B cell (primary cell): ENCODE data around the gene ANTXR1. TPM values are rescaled to one million over a fixed set of nuclear protein-coding genes. Genes with fewer than 3 reads are reported as not detected.

ENCODE experiments used
- ATAC-seq: fragments of 200-7000 bp; cut with Tn5 transposase; one replicate; pipeline ENCODE4 v1.10.0; 2021; ENCODE audit warnings: low read depth, mild to moderate bottlenecking, moderate number of reproducible peaks, moderate library complexity
- CTCF ChIA-PET: fragments of 350-600 bp; sonication (Branson Sonifier 250); formaldehyde crosslinking; loops from one replicate; lab custom pipeline; 2021; ENCODE audit warnings: antibody characterized with exemption, inconsistent platforms; lab: Charles Lee
- POLR2A ChIA-PET: fragments of 350-600 bp; sonication (Branson Sonifier 250); formaldehyde crosslinking; loops from one replicate; lab custom pipeline; 2021; ENCODE audit warnings: antibody characterized with exemption; lab: Charles Lee
- DNase-seq: peaks from one replicate; pipeline ENCODE4 v3.0.0; 2013
- H2AFZ ChIP-seq: 2 replicates; pipeline ENCODE4 v1.6.1; 2012; ENCODE audit warnings: mild to moderate bottlenecking, low read depth, low read length; ENCODE audit not compliant: insufficient read depth, poor library complexity, severe bottlenecking
- H3K27ac ChIP-seq, 2 donors: 1 replicate in 1 of 2; 2 replicates in 1 of 2; pipeline ENCODE4 v1.5.1; 2012 to 2013; ENCODE audit warnings: low read length in 2 of 2, mild to moderate bottlenecking in 2 of 2, moderate library complexity in 1 of 2
- H3K27me3 ChIP-seq, 4 experiments: fragments of 200-600 bp in 1 of 4; sonication (generic) in 1 of 4; replicated peaks in 1 of 4; 1 replicate in 2 of 4; 2 replicates in 2 of 4; pipeline versions ENCODE4 v1.6.1 to v1.7.0; 2013 to 2016; ENCODE audit warnings: low read length in 3 of 4, mild to moderate bottlenecking in 2 of 4, mixed read lengths in 1 of 4, moderate library complexity in 1 of 4; ENCODE audit not compliant: insufficient read depth in 4 of 4, control insufficient read depth in 3 of 4; ENCODE audit errors: control extremely low read depth in 1 of 4
- H3K36me3 ChIP-seq, 2 experiments: replicated peaks in 1 of 2; 1 replicate in 1 of 2; 2 replicates in 1 of 2; pipeline versions ENCODE4 v1.6.1 to v1.7.1; 2013; ENCODE audit warnings: low read length in 1 of 2; ENCODE audit not compliant: insufficient read depth in 2 of 2, control insufficient read depth in 1 of 2; ENCODE audit errors: control extremely low read depth in 1 of 2, extremely low read depth in 1 of 2
- H3K4me1 ChIP-seq, 2 donors: fragments of 200-600 bp in 1 of 2; sonication (generic) in 1 of 2; 1 replicate in 1 of 2; 2 replicates in 1 of 2; pipeline versions ENCODE4 v1.5.1 to v1.6.1; 2013 to 2017; ENCODE audit warnings: low read length in 2 of 2; ENCODE audit not compliant: control insufficient read depth in 2 of 2, insufficient read depth in 2 of 2
- H3K4me2 ChIP-seq: replicated peaks from 2 replicates; pipeline ENCODE3; 2012; ENCODE audit warnings: mild to moderate bottlenecking, low read depth, low read length; ENCODE audit not compliant: poor library complexity, severe bottlenecking
- H3K4me3 ChIP-seq, 5 experiments: fragments of 200-600 bp in 1 of 5; sonication (generic) in 1 of 5; 1 replicate in 3 of 5; 2 replicates in 2 of 5; pipeline versions ENCODE4 v1.5.1 to v1.7.0; 2011 to 2016; ENCODE audit warnings: low read length in 4 of 5, mild to moderate bottlenecking in 4 of 5, low read depth in 2 of 5, control low read depth in 1 of 5, moderate library complexity in 1 of 5; ENCODE audit not compliant: insufficient read depth in 1 of 5; ENCODE audit errors: control extremely low read depth in 1 of 5, extremely low read depth in 1 of 5
- H3K79me2 ChIP-seq: fragments of 200-600 bp; sonication (generic); one replicate; pipeline ENCODE4 v1.6.0; 2016; ENCODE audit warnings: low read length; ENCODE audit not compliant: control insufficient read depth, insufficient read depth
- H3K9ac ChIP-seq: fragments of 200-600 bp; sonication (generic); 2 replicates; pipeline ENCODE4 v1.6.1; 2017; ENCODE audit warnings: mild to moderate bottlenecking, low read length, moderate library complexity
- H3K9me3 ChIP-seq, 3 donors: one replicate each; pipeline versions ENCODE4 v1.6.1 to v1.7.1; 2013; ENCODE audit warnings: low read length in 2 of 3; ENCODE audit not compliant: control insufficient read depth in 2 of 3, insufficient read depth in 1 of 3; ENCODE audit errors: control extremely low read depth in 1 of 3
- H4K20me1 ChIP-seq: 2 replicates; pipeline ENCODE4 v1.6.0; 2012; ENCODE audit warnings: mild to moderate bottlenecking, low read length; ENCODE audit not compliant: insufficient read depth, control insufficient read depth, poor library complexity, severe bottlenecking
- H3K27ac Mint-ChIP-seq: one replicate; pipeline ENCODE4 v1.8.0; 2021; ENCODE audit warnings: mixed read lengths
- H3K27me3 Mint-ChIP-seq: one replicate; pipeline ENCODE4 v1.8.0; 2021; ENCODE audit warnings: mixed read lengths
- H3K4me1 Mint-ChIP-seq: one replicate; pipeline ENCODE4 v1.8.0; 2021; ENCODE audit warnings: mixed read lengths
- H3K4me3 Mint-ChIP-seq: one replicate; pipeline ENCODE4 v1.8.0; 2021; ENCODE audit warnings: mixed read lengths
- H3K9me3 Mint-ChIP-seq: one replicate; pipeline ENCODE4 v1.8.0; 2022; ENCODE audit warnings: mixed read lengths; ENCODE audit not compliant: insufficient read depth
- CTCF ChIP-seq: fragments of 200-600 bp; IDR thresholded peaks from one replicate; pipeline ENCODE4 v1.8.0; 2022; ENCODE audit warnings: antibody characterized with exemption, mild to moderate bottlenecking
- EZH2 ChIP-seq: IDR thresholded peaks from 2 replicates; pipeline ENCODE4 v1.6.1; 2012; ENCODE audit warnings: borderline replicate concordance, low read depth, mild to moderate bottlenecking, moderate library complexity, low read length; ENCODE audit not compliant: insufficient read depth, poor library complexity, severe bottlenecking
- WGBS: methylation state at CpG from one replicate; pipeline ENCODE4 v1.1.5; 2013; ENCODE audit warnings: missing lambda C conversion rate; ENCODE audit not compliant: insufficient coverage; 5-methylcytosine and 5-hydroxymethylcytosine counted together
- intact Hi-C: fragments of 100-400 bp; cut with micrococcal nuclease; formaldehyde crosslinking; loops from one replicate; pipeline ENCODE4 v1.10.0; 2022
- polyA plus RNA-seq: library from polyadenylated mRNA; depleted of rRNA; stranded (reverse); fragments of >200 nt; gene quantifications from 2 replicates; pipeline ENCODE4 v1.2.3, GENCODE V29; 2012
- total RNA-seq, 2 donors: library from RNA; stranded (reverse); fragments of 120-200 nt in 1 of 2; gene quantifications; 1 replicate in 1 of 2; 2 replicates in 1 of 2; pipeline versions ENCODE4 v1.2.3 to v1.2.4, GENCODE V29; 2013 to 2022

ANTXR1 gene
- total and polyA plus RNA-seq, 2 donors (not counting 1 experiment from before 2014, with no cell fraction given): not detected

- POLR2A ChIA-PET: no interaction called here
- H3K79me2 ChIP-seq: no peaks in the 10 kb centered on the region
- Mint-ChIP-seq H3K27me3 (peaks cover 17% of the 10 kb centered on the region), H3K4me3 (no peak overlapping the region), H3K27ac (no peak overlapping the region), H3K4me1 (no peaks in the 10 kb centered on the region), H3K9me3 (no peaks in the 10 kb centered on the region)
- H3K4me3 ChIP-seq: no peak overlapping the region
- no peaks in the 10 kb centered on the region for H4K20me1 ChIP-seq
- CTCF ChIA-PET: no interaction called here
- no peaks in the 10 kb centered on the region for H3K36me3 ChIP-seq
- ATAC-seq (no peak), DNase-seq (no peak)
- no peak overlapping the region for H3K9ac ChIP-seq
- H2AFZ ChIP-seq: no peak overlapping the region
- H3K4me1 ChIP-seq: no peaks in the 10 kb centered on the region
- no peak overlapping the region for H3K4me2 ChIP-seq
- H3K27me3 ChIP-seq: peaks cover 0 to 3% (median 0%) of the 10 kb centered on the region in 4 experiments
- no peaks in the 10 kb centered on the region for H3K9me3 ChIP-seq
- intact Hi-C loops: no loop called here
- TF ChIP-seq EZH2: no peak
- TF ChIP-seq CTCF: no peak
- H3K27ac ChIP-seq: no peak overlapping the region
Measured at GRCh38 chr2:69099541-69099940, 86.6 kb downstream of the ANTXR1 start.

- H4K20me1 ChIP-seq: no peaks in the 10 kb centered on the region
- Mint-ChIP-seq H3K27me3 (peaks cover 14% of the 10 kb centered on the region), H3K4me1 (no peaks in the 10 kb centered on the region), H3K27ac (no peak overlapping the region), H3K9me3 (no peaks in the 10 kb centered on the region), H3K4me3 (no peak overlapping the region)
- intact Hi-C loops: no loop called here
- H3K27ac ChIP-seq: no peak overlapping the region
- no peaks in the 10 kb centered on the region for H3K27me3 ChIP-seq
- CTCF ChIA-PET: no interaction called here
- ATAC-seq (no peak), DNase-seq (no peak)
- H3K4me2 ChIP-seq: no peak overlapping the region
- POLR2A ChIA-PET: no interaction called here
- no peak overlapping the region for H2AFZ ChIP-seq
- no peaks in the 10 kb centered on the region for H3K36me3 ChIP-seq
- WGBS: 49% methylated on average over 3 of the region's 4 CpGs
- H3K9me3 ChIP-seq: no peaks in the 10 kb centered on the region
- H3K79me2 ChIP-seq: no peaks in the 10 kb centered on the region
- no peak overlapping the region for H3K9ac ChIP-seq
- H3K4me3 ChIP-seq: no peak overlapping the region
- H3K4me1 ChIP-seq: no peaks in the 10 kb centered on the region
- no peak for TF ChIP-seq CTCF
- TF ChIP-seq EZH2: no peak
Measured at GRCh38 chr2:69100220-69100723, 87.3 kb downstream of the ANTXR1 start.
